Sigmoid colon (tissue), 4 donors: ENCODE results near the gene SDK1.

ENCODE experiments used
- CTCF ChIP-seq, 4 experiments: fragments of 450-650 bp in 3 of 4; fragments of 200-600 bp in 1 of 4; IDR thresholded peaks; one replicate each; pipeline ENCODE4 v1.5.1; 2016 to 2019; ENCODE audit warnings: antibody characterized with exemption in 4 of 4, mild to moderate bottlenecking in 3 of 4, moderate library complexity in 2 of 4
- EP300 ChIP-seq, 4 donors: sonication (generic); formaldehyde crosslinking; IDR thresholded peaks; one replicate each; pipeline ENCODE4 v1.6.1; 2017; ENCODE audit warnings: antibody characterized with exemption in 4 of 4
- POLR2A ChIP-seq, 2 donors: fragments of 450-650 bp; IDR thresholded peaks; one replicate each; pipeline ENCODE4 v1.6.1; 2016; ENCODE audit warnings: antibody characterized with exemption in 2 of 2, mild to moderate bottlenecking in 2 of 2, moderate library complexity in 2 of 2

- no peak for TF ChIP-seq CTCF (IDR thresholded peaks at IDR 0.05)
- TF ChIP-seq EP300 (IDR thresholded peaks at IDR 0.05): no peak
- TF ChIP-seq POLR2A (IDR thresholded peaks at IDR 0.05): no peak
Measured at GRCh38 chr7:3321206-3321605, 20.2 kb downstream of the SDK1 start.
